NT2/D1 (cell line): ENCODE measurements around the gene CNTN3.

ENCODE experiments used
- DNase-seq: peaks from one replicate; pipeline ENCODE4 v3.0.0-alpha.2; 2011; ENCODE audit warnings: low read depth, low spot score
- H3K27me3 ChIP-seq: 2 replicates; pipeline ENCODE4 v1.6.0; 2011; ENCODE audit warnings: mild to moderate bottlenecking; ENCODE audit not compliant: insufficient read length, insufficient read depth
- H3K36me3 ChIP-seq: 2 replicates; pipeline ENCODE4 v1.6.1; 2011; ENCODE audit warnings: mild to moderate bottlenecking, low read length, mixed read lengths; ENCODE audit not compliant: insufficient read depth, insufficient read length
- H3K4me1 ChIP-seq: 2 replicates; pipeline ENCODE4 v1.5.1; 2011; ENCODE audit not compliant: insufficient read depth, insufficient read length
- H3K4me3 ChIP-seq: 2 replicates; pipeline ENCODE4 v1.5.1; 2011; ENCODE audit warnings: low read depth; ENCODE audit not compliant: insufficient read length
- H3K9ac ChIP-seq: 2 replicates; pipeline ENCODE4 v1.6.0; 2011; ENCODE audit warnings: low read depth; ENCODE audit not compliant: insufficient read length
- H3K9me3 ChIP-seq: 2 replicates; pipeline ENCODE4 v1.5.1; 2011; ENCODE audit warnings: mild to moderate bottlenecking, low read length; ENCODE audit not compliant: insufficient read depth
- SUZ12 ChIP-seq: IDR thresholded peaks from 2 replicates; pipeline ENCODE4 v1.6.1; 2011; ENCODE audit not compliant: insufficient read length, insufficient read depth; ENCODE audit errors: extremely low read depth
- YY1 ChIP-seq: IDR thresholded peaks from 2 replicates; pipeline ENCODE4 v1.6.1; 2011; ENCODE audit not compliant: insufficient read length, insufficient read depth
- ZNF274 ChIP-seq: IDR thresholded peaks from 2 replicates; pipeline ENCODE4 v1.6.1; 2011; ENCODE audit warnings: mild to moderate bottlenecking, low read depth, low read length

Gene CNTN3

DNA sequence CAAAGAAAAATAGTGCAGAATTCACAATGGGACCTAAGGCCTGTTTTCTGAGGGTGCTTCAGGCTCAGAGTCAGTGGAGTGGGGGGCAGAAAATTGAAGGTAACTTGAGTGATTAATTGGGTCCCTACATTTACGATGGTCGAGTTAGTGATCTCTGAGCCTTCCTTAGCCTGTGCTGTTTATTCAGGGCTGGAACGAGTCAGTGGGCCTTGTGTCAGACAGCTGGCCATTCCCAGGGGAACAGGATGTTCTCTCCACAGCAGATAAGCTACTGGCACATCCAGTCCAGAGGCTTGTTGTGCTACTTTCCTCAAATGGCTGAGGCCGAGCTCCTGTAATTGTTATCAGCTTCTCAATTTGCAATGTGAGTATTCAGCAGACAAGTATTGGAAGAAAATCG, 29.2 kb upstream of the CNTN3 start:
- Histone ChIP-seq H3K4me1 (no peaks in the 10 kb centered on the region), H3K9me3 (no peaks in the 10 kb centered on the region), H3K27me3 (no peaks in the 10 kb centered on the region), H3K36me3 (no peaks in the 10 kb centered on the region), H3K9ac (no peak overlapping the region), H3K4me3 (no peak overlapping the region)
- TF ChIP-seq ZNF274: no peak
- no peak for TF ChIP-seq SUZ12
- TF ChIP-seq YY1: no peak
- DNase-seq: no peak

DNA sequence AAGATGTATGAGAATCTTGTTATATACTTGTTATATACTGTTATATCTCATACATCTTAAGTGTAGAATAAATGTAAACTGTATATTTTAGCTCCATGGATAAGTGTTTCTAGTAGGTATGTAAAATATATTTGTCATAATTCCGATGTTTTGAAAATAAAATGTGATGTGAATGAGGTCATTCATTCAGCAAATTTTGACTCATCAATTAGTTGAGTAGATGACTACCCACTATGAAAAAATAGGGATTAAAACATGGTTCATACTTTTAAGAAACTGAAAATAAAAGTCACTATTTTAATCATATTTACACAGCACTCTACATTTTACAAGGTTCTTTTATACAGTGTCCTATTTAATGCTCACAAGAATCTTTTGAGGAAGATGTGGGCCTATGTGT, 28.4 kb upstream of the CNTN3 start:
- Histone ChIP-seq H3K36me3 (no peaks in the 10 kb centered on the region), H3K27me3 (no peaks in the 10 kb centered on the region), H3K4me1 (no peaks in the 10 kb centered on the region), H3K9ac (no peak overlapping the region), H3K9me3 (no peaks in the 10 kb centered on the region), H3K4me3 (no peak overlapping the region)
- no peak for DNase-seq
- TF ChIP-seq SUZ12 (no peak), YY1 (no peak), ZNF274 (no peak)

DNA sequence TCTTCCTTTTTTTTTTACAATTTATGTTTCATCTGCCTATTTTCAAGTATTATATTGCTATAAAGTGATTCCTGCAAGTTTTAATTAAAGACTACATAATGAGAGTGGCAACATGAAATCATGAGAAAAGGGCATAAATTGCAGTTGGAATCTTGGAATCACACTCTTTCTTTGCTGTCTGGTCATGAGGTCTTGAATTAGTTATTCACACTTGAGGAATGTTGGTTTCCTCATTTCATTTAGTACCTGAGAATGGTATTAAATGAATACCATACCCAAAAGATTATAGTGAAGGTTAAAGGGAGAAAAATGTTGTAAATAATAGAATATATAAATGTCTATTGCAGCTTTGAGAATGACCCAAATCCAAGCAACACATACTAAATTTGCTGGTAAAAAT, 25.8 kb upstream of the CNTN3 start:
- Histone ChIP-seq H3K4me1 (no peaks in the 10 kb centered on the region), H3K9ac (no peak overlapping the region), H3K4me3 (no peak overlapping the region), H3K36me3 (no peaks in the 10 kb centered on the region), H3K27me3 (no peaks in the 10 kb centered on the region), H3K9me3 (no peaks in the 10 kb centered on the region)
- DNase-seq: no peak
- no peak for TF ChIP-seq ZNF274
- TF ChIP-seq SUZ12: no peak
- TF ChIP-seq YY1: no peak

DNA sequence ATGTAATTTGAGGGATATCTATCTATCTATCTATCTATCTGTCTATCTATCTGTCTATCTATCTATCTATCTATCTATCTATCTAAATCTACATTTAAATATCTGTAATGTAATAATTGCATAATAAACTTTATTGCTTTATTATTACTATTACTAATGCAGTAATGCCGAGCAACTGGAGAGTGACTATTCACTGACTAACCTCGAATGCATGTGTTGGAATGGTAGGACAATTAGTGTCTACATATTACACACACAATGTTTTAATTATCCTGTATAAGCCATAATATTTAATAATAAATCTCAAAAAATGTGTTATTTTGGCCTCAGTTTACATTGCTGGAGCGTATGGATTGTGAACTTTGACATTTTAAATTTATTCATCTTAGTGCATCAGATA, 25.2 kb upstream of the CNTN3 start:
- Histone ChIP-seq H3K9me3 (no peaks in the 10 kb centered on the region), H3K9ac (no peak overlapping the region), H3K27me3 (no peaks in the 10 kb centered on the region), H3K4me3 (no peak overlapping the region), H3K36me3 (no peaks in the 10 kb centered on the region), H3K4me1 (no peaks in the 10 kb centered on the region)
- TF ChIP-seq YY1 (no peak), ZNF274 (no peak), SUZ12 (no peak)
- DNase-seq: no peak

DNA sequence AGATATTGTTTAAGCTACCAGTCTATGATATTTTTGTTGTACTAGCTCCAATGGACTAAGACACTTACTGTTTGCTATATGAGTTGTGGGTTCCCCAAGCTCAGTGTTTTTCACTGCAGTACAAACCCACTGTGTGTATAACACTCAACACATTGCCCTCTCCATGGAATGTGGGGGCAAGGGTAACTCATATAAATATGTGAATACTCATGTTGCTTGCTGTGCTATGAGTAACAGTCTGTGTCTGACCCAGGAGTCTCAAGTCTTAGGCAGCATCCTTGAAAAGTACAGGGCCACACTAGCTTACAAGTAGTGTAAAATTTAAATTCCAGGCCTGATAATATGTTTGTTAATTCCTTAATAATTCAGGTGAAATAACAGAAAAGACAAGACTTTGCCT, 22.5 kb upstream of the CNTN3 start:
- no peak overlapping the region for H3K4me3 ChIP-seq
- H3K36me3 ChIP-seq: no peaks in the 10 kb centered on the region
- no peak overlapping the region for H3K9ac ChIP-seq
- no peak for TF ChIP-seq ZNF274
- no peak for TF ChIP-seq YY1
- TF ChIP-seq SUZ12: no peak
- no peaks in the 10 kb centered on the region for H3K27me3 ChIP-seq
- no peak for DNase-seq
- H3K9me3 ChIP-seq: no peaks in the 10 kb centered on the region
- no peaks in the 10 kb centered on the region for H3K4me1 ChIP-seq

DNA sequence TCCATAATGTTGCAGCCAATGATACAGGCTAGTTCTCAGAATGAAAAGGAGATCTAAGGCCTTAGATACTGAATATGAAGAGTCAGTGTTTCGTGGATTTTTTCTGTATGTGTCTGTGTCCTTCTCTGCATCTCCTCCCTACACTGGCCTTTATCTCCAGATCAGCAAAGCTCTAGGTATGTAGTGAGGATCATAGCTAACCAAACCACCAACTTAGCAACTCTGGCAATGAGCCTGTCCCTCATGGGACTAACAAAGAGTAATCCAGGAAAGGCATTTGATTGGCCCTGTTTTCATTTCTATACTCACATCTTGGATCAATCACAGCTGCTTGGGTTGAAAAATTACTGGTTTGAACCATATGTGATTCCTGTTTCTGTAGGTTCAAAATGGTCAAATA, 18.6 kb upstream of the CNTN3 start:
- TF ChIP-seq SUZ12 (no peak), YY1 (no peak), ZNF274 (no peak)
- Histone ChIP-seq H3K27me3 (no peaks in the 10 kb centered on the region), H3K9ac (no peak overlapping the region), H3K36me3 (no peaks in the 10 kb centered on the region), H3K9me3 (no peaks in the 10 kb centered on the region), H3K4me1 (no peaks in the 10 kb centered on the region), H3K4me3 (no peak overlapping the region)
- DNase-seq: no peak

DNA sequence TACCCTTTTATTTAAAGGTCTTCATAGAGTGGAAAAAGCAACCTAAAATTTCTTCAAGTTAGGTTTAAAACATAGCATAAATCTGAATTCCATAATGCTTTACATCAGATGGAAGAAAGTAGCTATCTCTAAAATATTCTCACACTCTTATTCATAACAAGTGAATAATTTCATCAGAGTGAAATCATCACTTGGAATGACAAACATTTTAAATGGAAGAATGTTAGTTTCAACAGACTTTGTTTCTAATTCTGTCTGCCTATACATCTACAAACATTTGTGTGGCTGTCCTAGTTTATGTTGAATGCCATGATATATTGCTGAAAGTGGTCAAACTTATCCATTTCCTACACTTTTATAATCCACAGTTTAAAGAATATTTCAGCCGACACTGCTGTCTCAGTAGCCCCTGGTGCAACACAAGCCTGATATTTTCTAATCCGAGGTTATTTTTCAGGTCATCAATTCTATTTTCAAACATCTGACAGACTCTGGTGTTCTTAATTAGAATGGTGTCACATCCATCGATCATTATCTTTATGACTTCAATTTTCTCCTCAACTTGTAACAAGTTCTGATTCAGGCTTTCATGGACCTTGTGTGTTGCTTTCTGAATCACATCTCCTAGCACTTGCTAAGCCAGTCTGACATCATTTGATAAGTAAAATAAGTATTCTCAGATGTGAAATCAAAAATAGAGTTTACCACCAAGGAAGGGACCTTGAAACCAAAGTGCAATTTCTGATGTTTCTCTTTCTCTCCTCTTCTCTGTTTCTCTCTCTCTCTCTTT, 17.1 kb upstream of the CNTN3 start:
- H3K9me3 ChIP-seq: no peaks in the 10 kb centered on the region
- no peak overlapping the region for H3K9ac ChIP-seq
- H3K36me3 ChIP-seq: no peaks in the 10 kb centered on the region
- TF ChIP-seq ZNF274 (no peak), SUZ12 (no peak), YY1 (no peak)
- no peaks in the 10 kb centered on the region for H3K4me1 ChIP-seq
- no peak overlapping the region for H3K4me3 ChIP-seq
- no peaks in the 10 kb centered on the region for H3K27me3 ChIP-seq
- DNase-seq: no peak
